Ovary (tissue), 9 donors: ENCODE data around the gene MNT. TPM values are rescaled to one million over a fixed set of nuclear protein-coding genes. Genes with fewer than 3 reads are reported as not detected.
A peak's percentile ranks its signal among the peaks of the same experiment; 100 is the strongest.

Experiments used
- DNase-seq, 5 donors: peaks; one replicate each; pipeline ENCODE4 v3.0.0-alpha.2; 2019 to 2020
- H3K27ac ChIP-seq, 2 donors: fragments of 200-600 bp; one replicate each; pipeline versions ENCODE4 v1.5.1 to v1.8.0; 2019 to 2022
- H3K27me3 ChIP-seq: fragments of 200-600 bp; one replicate; pipeline ENCODE4 v1.8.0; 2022
- H3K36me3 ChIP-seq: fragments of 200-600 bp; sonication (generic); one replicate; pipeline ENCODE4 v1.5.1; 2019
- H3K4me1 ChIP-seq: one replicate; pipeline ENCODE4 v1.8.1; 2013; ENCODE audit warnings: mild to moderate bottlenecking, moderate library complexity; ENCODE audit not compliant: insufficient read depth
- H3K4me3 ChIP-seq: fragments of 200-600 bp; sonication (generic); one replicate; pipeline ENCODE4 v1.5.1; 2017
- H3K9me3 ChIP-seq, 2 donors: fragments of 200-600 bp in 1 of 2; sonication (generic) in 1 of 2; one replicate each; pipeline versions ENCODE4 v1.5.1 to v1.8.1; 2013 to 2019; ENCODE audit warnings: mild to moderate bottlenecking in 1 of 2, moderate library complexity in 1 of 2
- EP300 ChIP-seq: sonication (generic); formaldehyde crosslinking; IDR thresholded peaks from one replicate; pipeline ENCODE4 v1.6.1; 2017; ENCODE audit warnings: antibody characterized with exemption
- POLR2A ChIP-seq: fragments of 450-650 bp; IDR thresholded peaks from one replicate; pipeline ENCODE4 v1.6.1; 2017; ENCODE audit warnings: antibody characterized with exemption, mild to moderate bottlenecking, moderate library complexity
- WGBS, 3 donors: extraction: QIAGEN DNeasy Blood & Tissue Kit in 1 of 3; methylation state at CpG; one replicate each; pipeline versions ENCODE4 v1.1.5 to v1.1.7; 2013 to 2017; 5-methylcytosine and 5-hydroxymethylcytosine counted together
- intact Hi-C, 4 donors: fragments of 100-400 bp; cut with DNase I; formaldehyde crosslinking; loops; one replicate each; pipeline versions ENCODE4 v1.11.0 to v1.15.1; 2022 to 2023
- polyA plus RNA-seq, 2 donors: library from polyadenylated mRNA; stranded (reverse); fragments of 200-250 nt in 1 of 2; fragments of 350-450 nt in 1 of 2; fragmentation: Illumina TruSeq in 1 of 2; extraction: RNeasy Lipid Tissue Mini Kit (QIAGEN cat#74804) in 1 of 2; gene quantifications; one replicate each; pipeline ENCODE4 v1.2.3, GENCODE V29; 2013 to 2014
- total RNA-seq, 7 donors: library from RNA; depleted of rRNA in 2 of 7; stranded (reverse); fragments of >200 nt in 2 of 7; fragmentation: NEBNext Ultra II Directional in 3 of 7; extraction: Animal tissue kit (Norgen Biotek cat#: 25700) in 3 of 7; gene quantifications; one replicate each; pipeline versions ENCODE4 v1.1.0 to v1.2.4, GENCODE V29; 2016 to 2023
- TF ChIP-seq, protein P1 (sequence below), 3 donors: fragments of 450-650 bp in 2 of 3; fragments of 200-600 bp in 1 of 3; IDR thresholded peaks; one replicate each; pipeline versions ENCODE4 v1.5.1 to v1.8.0; 2016 to 2022; ENCODE audit warnings: antibody characterized with exemption in 3 of 3, mild to moderate bottlenecking in 1 of 3
- donor health status: DM: no; HTN: no; CAD: no; lungs with moderate emphysema.
- donor health status: DM: no; HTN: no; CAD: no.
- donor health status: Bipolar disorder and iron deficiency.
- donor health status: DM: yes; HTN: yes; CAD: no.
- donor health status: DM: no; HTN: no; CAD: no.
- donor health status: DM: yes; HTN: yes; CAD: no.

The MNT gene
- total and polyA plus RNA-seq, 9 donors, result 5.0 to 37.0 (median 24.2) TPM

DNA sequence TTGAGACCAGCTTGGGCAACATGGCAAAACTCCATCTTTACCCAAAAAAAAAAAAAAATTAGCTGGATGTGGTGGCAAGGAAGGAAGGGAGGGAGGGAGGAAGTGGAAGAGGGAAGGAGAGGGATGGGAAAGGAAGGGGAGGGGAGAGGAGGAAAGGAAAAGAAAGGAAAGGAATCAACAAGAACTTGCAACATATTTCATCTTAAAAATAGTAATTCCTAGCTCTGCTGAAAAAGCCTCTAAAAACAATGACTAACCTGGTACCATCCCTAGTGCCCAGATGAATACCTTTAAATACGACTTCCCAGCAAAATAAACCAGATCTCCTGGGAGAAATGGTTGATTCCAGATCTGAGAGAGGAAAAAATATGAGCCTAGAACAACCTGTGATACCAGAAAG, 27.1 kb upstream of the MNT start:
- intact Hi-C loops, result no loop called here
- no peak for DNase-seq
- Histone ChIP-seq H3K4me3 (no peak overlapping the region), H3K36me3 (no peaks in the 10 kb centered on the region), H3K9me3 (no peaks in the 10 kb centered on the region), H3K27me3 (no peaks in the 10 kb centered on the region), H3K4me1 (no peaks in the 10 kb centered on the region), H3K27ac (no peak overlapping the region)
- 91 to 98% (median 98%) methylated on average over 1 of the region's 1 CpG for WGBS, 3 donors
- TF ChIP-seq EP300 (no peak), POLR2A (no peak)
- TF ChIP-seq, protein P1, sequence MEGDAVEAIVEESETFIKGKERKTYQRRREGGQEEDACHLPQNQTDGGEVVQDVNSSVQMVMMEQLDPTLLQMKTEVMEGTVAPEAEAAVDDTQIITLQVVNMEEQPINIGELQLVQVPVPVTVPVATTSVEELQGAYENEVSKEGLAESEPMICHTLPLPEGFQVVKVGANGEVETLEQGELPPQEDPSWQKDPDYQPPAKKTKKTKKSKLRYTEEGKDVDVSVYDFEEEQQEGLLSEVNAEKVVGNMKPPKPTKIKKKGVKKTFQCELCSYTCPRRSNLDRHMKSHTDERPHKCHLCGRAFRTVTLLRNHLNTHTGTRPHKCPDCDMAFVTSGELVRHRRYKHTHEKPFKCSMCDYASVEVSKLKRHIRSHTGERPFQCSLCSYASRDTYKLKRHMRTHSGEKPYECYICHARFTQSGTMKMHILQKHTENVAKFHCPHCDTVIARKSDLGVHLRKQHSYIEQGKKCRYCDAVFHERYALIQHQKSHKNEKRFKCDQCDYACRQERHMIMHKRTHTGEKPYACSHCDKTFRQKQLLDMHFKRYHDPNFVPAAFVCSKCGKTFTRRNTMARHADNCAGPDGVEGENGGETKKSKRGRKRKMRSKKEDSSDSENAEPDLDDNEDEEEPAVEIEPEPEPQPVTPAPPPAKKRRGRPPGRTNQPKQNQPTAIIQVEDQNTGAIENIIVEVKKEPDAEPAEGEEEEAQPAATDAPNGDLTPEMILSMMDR (IDR thresholded peaks at IDR 0.05), result no peak

DNA sequence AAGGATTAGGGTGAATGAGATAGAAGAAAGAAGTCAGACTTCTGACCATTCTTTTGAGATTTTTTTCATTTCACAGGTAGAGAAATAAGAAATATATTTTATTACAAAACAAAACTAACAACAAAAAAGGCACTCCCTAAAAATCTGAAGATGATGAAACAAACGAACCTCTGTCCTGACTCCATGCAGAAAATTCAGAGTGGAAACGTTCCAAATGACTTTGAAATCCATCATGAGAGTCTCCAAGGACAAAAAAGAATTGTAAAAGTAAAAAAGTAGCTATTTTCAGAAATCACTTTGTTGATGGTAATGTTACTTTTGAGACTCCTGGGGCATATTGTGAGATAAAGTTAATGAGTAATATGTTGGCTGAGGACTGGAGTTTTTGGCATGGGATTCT, 26.4 kb upstream of the MNT start:
- no peaks in the 10 kb centered on the region for H3K27me3 ChIP-seq
- WGBS, 3 donors, result 37 to 45% (median 41%) methylated on average over 2 of the region's 2 CpGs
- DNase-seq, result no peak
- no peaks in the 10 kb centered on the region for H3K9me3 ChIP-seq
- intact Hi-C loops, result no loop called here
- H3K27ac ChIP-seq, result no peak overlapping the region
- no peaks in the 10 kb centered on the region for H3K36me3 ChIP-seq
- no peaks in the 10 kb centered on the region for H3K4me1 ChIP-seq
- H3K4me3 ChIP-seq, result no peak overlapping the region
- TF ChIP-seq EP300, result no peak
- no peak for TF ChIP-seq POLR2A
- TF ChIP-seq, protein P1 (IDR thresholded peaks at IDR 0.05), result no peak

DNA sequence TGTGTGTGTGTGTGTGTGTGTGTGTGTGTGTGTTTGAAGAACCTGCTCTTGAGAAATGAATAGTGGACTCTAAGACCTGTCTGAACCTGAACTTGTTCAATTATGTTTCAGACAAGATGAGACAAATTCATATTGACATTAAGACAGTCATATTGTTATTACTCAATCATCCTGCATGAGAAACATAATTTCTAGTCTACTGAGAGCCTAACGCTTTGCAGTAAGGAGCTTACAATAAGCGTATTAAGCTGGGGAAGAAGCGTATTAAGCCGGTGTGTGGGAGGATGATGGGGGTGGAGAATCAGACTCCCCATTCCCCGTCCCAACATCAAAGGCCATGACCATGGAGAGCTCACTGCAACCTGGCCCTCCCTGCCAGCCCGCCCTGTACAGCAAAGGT, 22.4 kb upstream of the MNT start:
- 77% methylated on average over 6 of the region's 6 CpGs for WGBS, 3 donors

DNA sequence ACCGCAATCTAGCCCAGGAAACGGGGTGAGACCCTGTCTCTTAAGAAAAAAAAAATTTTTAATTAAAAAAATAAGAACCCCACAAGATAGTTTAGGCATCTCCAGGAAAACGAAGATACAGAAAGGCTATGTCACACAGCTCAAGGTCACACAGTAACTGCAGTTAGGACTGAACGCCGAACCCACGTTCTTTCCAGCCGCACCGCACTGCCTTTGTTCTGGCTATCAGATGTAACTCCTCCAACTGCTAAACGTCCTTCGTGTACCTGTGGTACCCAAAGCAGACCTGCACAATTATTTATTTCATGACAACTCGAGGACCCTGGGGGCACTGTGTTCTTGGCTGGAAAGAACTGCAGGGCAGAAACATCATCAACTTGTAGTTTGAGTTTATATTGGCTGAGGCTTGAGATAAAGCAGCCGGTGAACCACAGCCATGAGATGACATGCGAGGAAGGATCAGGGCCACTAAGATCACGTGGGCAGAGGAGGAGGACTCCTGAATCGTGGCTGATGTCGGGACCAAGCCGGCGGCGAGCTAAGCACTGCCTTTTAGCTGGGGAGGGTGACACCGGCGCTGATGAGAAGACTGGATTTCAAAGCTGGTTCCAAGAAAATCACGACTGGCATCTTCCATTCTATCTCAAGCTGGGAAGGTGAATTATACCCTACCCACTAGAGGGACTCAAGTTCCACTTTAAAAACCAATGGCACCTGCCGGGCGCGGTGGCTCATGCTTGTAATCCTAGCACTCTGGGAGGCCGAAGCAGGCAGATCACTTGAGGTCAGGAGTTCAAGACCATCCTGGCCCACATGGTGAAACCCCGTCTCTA, 20.7 kb upstream of the MNT start:
- no peaks in the 10 kb centered on the region for H3K9me3 ChIP-seq
- TF ChIP-seq, protein P1 (IDR thresholded peaks at IDR 0.05), result no peak
- intact Hi-C loops, result loop anchor here in 1 of 4 donors (5.0 kb wide), 1 partner anchor 91 kb away; the partner anchor contains the start of gene METTL16
- no peaks in the 10 kb centered on the region for H3K36me3 ChIP-seq
- H3K4me3 ChIP-seq, result no peak overlapping the region
- H3K27me3 ChIP-seq, result no peaks in the 10 kb centered on the region
- 24 to 55% (median 28%) methylated on average over 27 of the region's 27 CpGs for WGBS, 3 donors
- peak in 4 of 5 donors; percentile 57 to 66 (median 59) for DNase-seq
- H3K4me1 ChIP-seq, result peaks cover 11% of the 10 kb centered on the region
- H3K27ac ChIP-seq, result peak overlapping the region in 1 of 2 donors; percentile 26

More for the DNA sequence above, 22.4 kb upstream of the MNT start:
- no peak overlapping the region for H3K27ac ChIP-seq
- peaks cover 9% of the 10 kb centered on the region for H3K4me1 ChIP-seq
- H3K9me3 ChIP-seq, result no peaks in the 10 kb centered on the region
- H3K36me3 ChIP-seq, result no peaks in the 10 kb centered on the region
- intact Hi-C loops, result loop anchor here in 1 of 4 donors (5.0 kb wide), 1 partner anchor 89 kb away; the partner anchor contains the start of gene METTL16
- no peaks in the 10 kb centered on the region for H3K27me3 ChIP-seq
- no peak for TF ChIP-seq POLR2A
- no peak for TF ChIP-seq EP300
- TF ChIP-seq, protein P1 (IDR thresholded peaks at IDR 0.05), result no peak
- no peak overlapping the region for H3K4me3 ChIP-seq
- DNase-seq, result no peak
